Smooth muscle cell (in vitro differentiated cells): ENCODE measurements around the gene FRAS1. TPM values are rescaled to one million over a fixed set of nuclear protein-coding genes. Genes with fewer than 3 reads are reported as not detected.
"Not testable (repeated sequence)": the region's sequence is repeated elsewhere in the genome, so short reads cannot be mapped to it uniquely, and the experiment has no call there.

Experiments used
- DNase-seq: peaks from one replicate; lab custom pipeline; 2025; ENCODE audit not compliant: unreplicated experiment; lab: John Stamatoyannopoulos, UW
- H2AFZ ChIP-seq: fragments of 200-600 bp; sonication (generic); 2 replicates; pipeline ENCODE4 v1.6.0; 2016; ENCODE audit warnings: antibody characterized with exemption, low read depth, mild to moderate bottlenecking
- H3F3A ChIP-seq: fragments of 200-600 bp; sonication (generic); 2 replicates; pipeline ENCODE4 v1.6.0; 2017; ENCODE audit warnings: antibody characterized with exemption, low read depth
- H3K27ac ChIP-seq: fragments of 200-600 bp; sonication (generic); 2 replicates; pipeline ENCODE4 v1.5.1; 2016; ENCODE audit warnings: low read depth, mild to moderate bottlenecking
- H3K27me3 ChIP-seq: fragments of 200-600 bp; sonication (generic); 2 replicates; pipeline ENCODE4 v1.6.1; 2016; ENCODE audit warnings: low read depth, mild to moderate bottlenecking
- H3K36me3 ChIP-seq: fragments of 200-600 bp; sonication (generic); 2 replicates; pipeline ENCODE4 v1.5.1; 2016; ENCODE audit warnings: low read depth
- H3K4me1 ChIP-seq: fragments of 200-600 bp; sonication (generic); 2 replicates; pipeline ENCODE4 v1.5.1; 2016; ENCODE audit warnings: low read depth
- H3K4me2 ChIP-seq: fragments of 200-600 bp; sonication (generic); 2 replicates; pipeline ENCODE4 v1.6.0; 2016; ENCODE audit warnings: mild to moderate bottlenecking
- H3K4me3 ChIP-seq: fragments of 200-600 bp; sonication (generic); 2 replicates; pipeline ENCODE4 v1.5.1; 2016; ENCODE audit warnings: mild to moderate bottlenecking
- H3K79me2 ChIP-seq: fragments of 200-600 bp; sonication (generic); 2 replicates; pipeline ENCODE4 v1.6.0; 2016; ENCODE audit warnings: low read depth, mild to moderate bottlenecking
- H3K9ac ChIP-seq: fragments of 200-600 bp; sonication (generic); 2 replicates; pipeline ENCODE4 v1.6.0; 2016; ENCODE audit warnings: low read depth
- H3K9me3 ChIP-seq: fragments of 200-600 bp; sonication (generic); replicated peaks from 2 replicates; pipeline ENCODE4 v1.5.1; 2016; ENCODE audit warnings: low read depth
- H4K20me1 ChIP-seq: fragments of 200-600 bp; sonication (generic); 2 replicates; pipeline ENCODE4 v1.6.0; 2016; ENCODE audit warnings: low read depth
- CTCF ChIP-seq: fragments of 200-600 bp; sonication (generic); IDR thresholded peaks from 2 replicates; pipeline ENCODE4 v1.5.1; 2017; ENCODE audit warnings: borderline replicate concordance, mild to moderate bottlenecking, antibody characterized with exemption; ENCODE audit not compliant: insufficient read depth, poor library complexity, severe bottlenecking
- WGBS: methylation state at CpG from one replicate; pipeline ENCODE4 v1.1.7; 2016; ENCODE audit warnings: low lambda C conversion rate; 5-methylcytosine and 5-hydroxymethylcytosine counted together
- polyA plus RNA-seq: library from polyadenylated mRNA; unstranded; fragments of >200 nt; fragmentation: Nextera tagmentation; extraction: Ambion mirVana; gene quantifications from 2 replicates; pipeline ENCODE4 v1.2.1, GENCODE V29; 2016
- total RNA-seq: library from RNA; depleted of rRNA; stranded (reverse); fragments of >200 nt; gene quantifications from 2 replicates; pipeline ENCODE4 v1.2.3, GENCODE V29; 2014

Gene FRAS1
- total and polyA plus RNA-seq, 2 experiments from 2014 or later, result 0.55 to 8.1 TPM

GRCh38 chr4:78267790-78268189 is 210.7 kb downstream of the FRAS1 start:
- no peaks in the 10 kb centered on the region for H3F3A ChIP-seq
- no peaks in the 10 kb centered on the region for H3K79me2 ChIP-seq
- no peaks in the 10 kb centered on the region for H4K20me1 ChIP-seq
- no peak overlapping the region for H3K4me2 ChIP-seq
- no peak overlapping the region for H3K4me3 ChIP-seq
- H3K27me3 ChIP-seq, result no peaks in the 10 kb centered on the region
- H3K27ac ChIP-seq, result no peak overlapping the region
- H3K4me1 ChIP-seq, result no peaks in the 10 kb centered on the region
- DNase-seq, result no peak
- TF ChIP-seq CTCF, result no peak
- no peaks in the 10 kb centered on the region for H3K9me3 ChIP-seq
- no peak overlapping the region for H2AFZ ChIP-seq
- no peak overlapping the region for H3K9ac ChIP-seq
- WGBS, result 90% methylated on average over 7 of the region's 7 CpGs
- no peaks in the 10 kb centered on the region for H3K36me3 ChIP-seq

- no peak overlapping the region for H3K4me2 ChIP-seq
Observed at GRCh38 chr4:78268597-78268996, 211.5 kb downstream of the FRAS1 start.

GRCh38 chr4:78275450-78275849 is 218.3 kb downstream of the FRAS1 start:
- not testable (repeated sequence) for H3K9ac ChIP-seq, H3K27ac ChIP-seq, H3K9me3 ChIP-seq, H3K4me1 ChIP-seq, H2AFZ ChIP-seq, DNase-seq, H3K36me3 ChIP-seq, H3K79me2 ChIP-seq, H3K4me2 ChIP-seq, H3K27me3 ChIP-seq, H3F3A ChIP-seq, H4K20me1 ChIP-seq, H3K4me3 ChIP-seq
- 91% methylated on average over 4 of the region's 4 CpGs for WGBS

More at GRCh38 chr4:78268597-78268996, 211.5 kb downstream of the FRAS1 start:
- no peak overlapping the region for H3K4me3 ChIP-seq
- no peak overlapping the region for H2AFZ ChIP-seq
- H3K36me3 ChIP-seq, result no peaks in the 10 kb centered on the region
- H3K4me1 ChIP-seq, result no peaks in the 10 kb centered on the region
- no peak overlapping the region for H3K9ac ChIP-seq
- H4K20me1 ChIP-seq, result no peaks in the 10 kb centered on the region
- H3K27ac ChIP-seq, result no peak overlapping the region
- 99% methylated on average over 2 of the region's 2 CpGs for WGBS
- no peaks in the 10 kb centered on the region for H3K9me3 ChIP-seq
- no peaks in the 10 kb centered on the region for H3F3A ChIP-seq
- DNase-seq, result no peak
- no peaks in the 10 kb centered on the region for H3K79me2 ChIP-seq
- no peaks in the 10 kb centered on the region for H3K27me3 ChIP-seq
- no peak for TF ChIP-seq CTCF

GRCh38 chr4:78286281-78286680 is 229.2 kb downstream of the FRAS1 start:
- TF ChIP-seq CTCF, result no peak
- H3K9me3 ChIP-seq, result no peaks in the 10 kb centered on the region
- no peaks in the 10 kb centered on the region for H3K36me3 ChIP-seq
- H3K79me2 ChIP-seq, result no peaks in the 10 kb centered on the region
- no peak overlapping the region for H3K9ac ChIP-seq
- H4K20me1 ChIP-seq, result no peaks in the 10 kb centered on the region
- no peak for DNase-seq
- H2AFZ ChIP-seq, result no peak overlapping the region
- no peak overlapping the region for H3K4me3 ChIP-seq
- 98% methylated on average over 5 of the region's 5 CpGs for WGBS
- no peaks in the 10 kb centered on the region for H3K4me1 ChIP-seq
- H3K27me3 ChIP-seq, result no peaks in the 10 kb centered on the region
- H3F3A ChIP-seq, result no peaks in the 10 kb centered on the region
- H3K27ac ChIP-seq, result no peak overlapping the region
- H3K4me2 ChIP-seq, result no peak overlapping the region
